GM12873 (cell line): ENCODE data around the gene RHOU.

Experiments used
- CTCF ChIP-seq: IDR thresholded peaks from 2 replicates; pipeline ENCODE4 v1.5.1; 2012; ENCODE audit warnings: low read depth, mild to moderate bottlenecking, moderate library complexity, low read length, control low read depth; ENCODE audit not compliant: insufficient read depth; ENCODE audit errors: missing control alignments

The RHOU gene

GRCh38 chr1:228776449-228776848, 41.2 kb downstream of the RHOU start:
- no peak for TF ChIP-seq CTCF

- no peak for TF ChIP-seq CTCF
Observed at GRCh38 chr1:228777236-228777635, 42.0 kb downstream of the RHOU start.

GRCh38 chr1:228778026-228778425, 42.7 kb downstream of the RHOU start:
- no peak for TF ChIP-seq CTCF

- no peak for TF ChIP-seq CTCF
Observed at GRCh38 chr1:228778466-228778865, 43.2 kb downstream of the RHOU start.

GRCh38 chr1:228778961-228779360, 43.7 kb downstream of the RHOU start:
- TF ChIP-seq CTCF, result no peak

GRCh38 chr1:228781161-228781808, 46.0 kb downstream of the RHOU start:
- no peak for TF ChIP-seq CTCF

GRCh38 chr1:228781809-228782661, 46.8 kb downstream of the RHOU start:
- no peak for TF ChIP-seq CTCF
